GM12873 (cell line): ENCODE data around the gene SLC8A2.

ENCODE experiments used
- CTCF ChIP-seq: IDR thresholded peaks from 2 replicates; pipeline ENCODE4 v1.5.1; 2012; ENCODE audit warnings: low read depth, mild to moderate bottlenecking, moderate library complexity, low read length, control low read depth; ENCODE audit not compliant: insufficient read depth; ENCODE audit errors: missing control alignments

Gene SLC8A2

GRCh38 chr19:47430041-47430802 lies 41.5 kb downstream of the SLC8A2 start:
- peak; percentile 29 for TF ChIP-seq CTCF

- TF ChIP-seq CTCF: no peak
Observed at GRCh38 chr19:47429140-47429793, 42.4 kb downstream of the SLC8A2 start.

- no peak for TF ChIP-seq CTCF
Observed at GRCh38 chr19:47428177-47428894, 43.4 kb downstream of the SLC8A2 start.

GRCh38 chr19:47427241-47428176 lies 44.2 kb downstream of the SLC8A2 start:
- peak; percentile 98 for TF ChIP-seq CTCF

- no peak for TF ChIP-seq CTCF
Observed at GRCh38 chr19:47423203-47423882, 48.4 kb downstream of the SLC8A2 start.

- TF ChIP-seq CTCF: no peak
Observed at GRCh38 chr19:47422417-47423163, 49.1 kb downstream of the SLC8A2 start.
